Endothelial cell of umbilical vein (primary cell): ENCODE results near the gene OAS3. TPM values are rescaled to one million over a fixed set of nuclear protein-coding genes. Genes with fewer than 3 reads are reported as not detected.

Source experiments
- BruUV-seq: library from RNA; stranded (reverse); fragments of 400-500 nt; replicated peaks from 2 replicates; lab custom pipeline; 2021; lab: Mats Ljungman, UMichigan
- CTCF ChIA-PET: fragments of 300-600, 350-600 bp; sonication (Branson Sonifier 250); formaldehyde crosslinking; loops from one replicate; lab custom pipeline; 2021; ENCODE audit warnings: antibody characterized with exemption, inconsistent platforms; lab: Charles Lee
- POLR2A ChIA-PET: fragments of 300-600, 350-600 bp; sonication (Branson Sonifier 250); formaldehyde crosslinking; loops from one replicate; lab custom pipeline; 2021; ENCODE audit warnings: antibody characterized with exemption, inconsistent platforms; lab: Charles Lee
- DNase-seq: peaks from one replicate; pipeline ENCODE4 v3.0.0-alpha.2; 2011; ENCODE audit warnings: low read depth, low spot score
- FAIRE-seq: peaks from 2 replicates; lab custom pipeline; 2011; peaks lifted over from hg19 to GRCh38; lab: Jason Lieb, UNC
- H2AFZ ChIP-seq: 2 replicates; pipeline ENCODE4 v1.6.0; 2012; ENCODE audit warnings: low read depth, low read length, control low read depth, inconsistent platforms
- H3K27ac ChIP-seq: 2 replicates; pipeline ENCODE4 v1.5.1; 2011; ENCODE audit warnings: low read depth, mild to moderate bottlenecking, control low read depth, low read length, moderate library complexity; ENCODE audit not compliant: insufficient read depth
- H3K27me3 ChIP-seq, 2 experiments: 2 replicates each; pipeline versions ENCODE4 v1.6.0 to v1.6.1; 2011; ENCODE audit warnings: low read length in 2 of 2, mixed read lengths in 1 of 2; ENCODE audit not compliant: control insufficient read depth in 2 of 2, insufficient read depth in 2 of 2
- H3K36me3 ChIP-seq, 2 experiments: 2 replicates in 1 of 2; 3 replicates in 1 of 2; pipeline ENCODE4 v1.5.1; 2011; ENCODE audit warnings: low read length in 2 of 2, mild to moderate bottlenecking in 1 of 2, moderate library complexity in 1 of 2; ENCODE audit not compliant: control insufficient read depth in 2 of 2, insufficient read depth in 2 of 2; ENCODE audit errors: extremely low read depth in 1 of 2
- H3K4me1 ChIP-seq: 3 replicates; pipeline ENCODE4 v1.5.1; 2011; ENCODE audit warnings: mild to moderate bottlenecking, low read length; ENCODE audit not compliant: control insufficient read depth, insufficient read depth; ENCODE audit errors: extremely low read depth
- H3K4me2 ChIP-seq: 2 replicates; pipeline ENCODE4 v1.6.1; 2011; ENCODE audit warnings: low read length, control low read depth, mixed read lengths; ENCODE audit not compliant: insufficient read depth
- H3K4me3 ChIP-seq, 3 experiments: fragments of 200-600 bp in 1 of 3; sonication (generic), shearing (Covaris generic) in 1 of 3; replicated peaks in 1 of 3; 2 replicates each; pipeline ENCODE4 v1.5.1; 2011 to 2016; ENCODE audit warnings: control low read depth in 3 of 3, low read length in 3 of 3, mild to moderate bottlenecking in 2 of 3, inconsistent platforms in 1 of 3, low read depth in 1 of 3, moderate library complexity in 1 of 3; ENCODE audit not compliant: insufficient read depth in 1 of 3
- H3K79me2 ChIP-seq: 2 replicates; pipeline ENCODE4 v1.6.0; 2012; ENCODE audit warnings: low read length, inconsistent platforms; ENCODE audit not compliant: control insufficient read depth, insufficient read depth
- H3K9ac ChIP-seq: replicated peaks from 2 replicates; pipeline ENCODE3; 2011; ENCODE audit warnings: low read length, control low read depth; ENCODE audit not compliant: insufficient read depth; ENCODE audit errors: extremely low read depth
- H3K9me1 ChIP-seq: replicated peaks from 3 replicates; pipeline ENCODE4 v1.6.0; 2011; ENCODE audit warnings: mild to moderate bottlenecking, low read length; ENCODE audit not compliant: control insufficient read depth, insufficient read depth; ENCODE audit errors: extremely low read depth
- H3K9me3 ChIP-seq: replicated peaks from 2 replicates; pipeline ENCODE4 v1.5.1; 2012; ENCODE audit warnings: low read length, inconsistent platforms; ENCODE audit not compliant: control insufficient read depth, insufficient read depth
- H4K20me1 ChIP-seq: replicated peaks from 2 replicates; pipeline ENCODE3; 2011; ENCODE audit warnings: mild to moderate bottlenecking, low read length; ENCODE audit not compliant: control insufficient read depth, insufficient read depth; ENCODE audit errors: extremely low read depth
- CTCF ChIP-seq, 2 donors: IDR thresholded peaks; 1 replicate in 1 of 2; 2 replicates in 1 of 2; pipeline ENCODE4 v1.5.1; 2011; ENCODE audit warnings: low read length in 2 of 2, mild to moderate bottlenecking in 2 of 2, moderate library complexity in 2 of 2, control low read depth in 1 of 2, inconsistent platforms in 1 of 2, low read depth in 1 of 2; ENCODE audit not compliant: insufficient read depth in 1 of 2; ENCODE audit errors: extremely low read depth in 1 of 2
- EZH2 ChIP-seq: IDR thresholded peaks from 2 replicates; pipeline ENCODE4 v1.6.1; 2012; ENCODE audit warnings: borderline replicate concordance, low read depth, mild to moderate bottlenecking, moderate library complexity, low read length, inconsistent platforms; ENCODE audit not compliant: severe bottlenecking
- FOS ChIP-seq: IDR thresholded peaks from 2 replicates; pipeline ENCODE4 v1.6.1; 2011; ENCODE audit warnings: mild to moderate bottlenecking, low read length, moderate library complexity, borderline replicate concordance; ENCODE audit not compliant: insufficient read depth
- GATA2 ChIP-seq: IDR thresholded peaks from 2 replicates; pipeline ENCODE4 v1.7.0; 2011; ENCODE audit warnings: low read depth, mild to moderate bottlenecking, moderate library complexity, mixed read lengths, low read length; ENCODE audit not compliant: insufficient read length, insufficient read depth
- JUN ChIP-seq: IDR thresholded peaks from 2 replicates; pipeline ENCODE4 v1.6.1; 2011; ENCODE audit warnings: borderline replicate concordance, low read depth; ENCODE audit not compliant: insufficient read length, insufficient read depth
- MYC ChIP-seq: IDR thresholded peaks from one replicate; pipeline ENCODE4 v1.6.1; 2011; ENCODE audit warnings: mild to moderate bottlenecking, low read depth, low read length
- POLR2A ChIP-seq: IDR thresholded peaks from 2 replicates; pipeline ENCODE4 v1.6.1; 2012; ENCODE audit warnings: low read depth, mild to moderate bottlenecking, control low read depth, low read length
- POLR2AphosphoS5 ChIP-seq: IDR thresholded peaks from 2 replicates; pipeline ENCODE4 v1.6.1; 2012; ENCODE audit warnings: low read depth, mild to moderate bottlenecking, control low read depth, low read length, moderate library complexity; ENCODE audit not compliant: insufficient read depth
- dilution Hi-C: fragments of 300-500 bp; cut with MboI; formaldehyde crosslinking; loops from one replicate; pipeline ENCODE4 v1.15.0; 2019; ENCODE audit warnings: low sequenced_read_pairs; ENCODE audit not compliant: extremely low pct_ligation_motif_present
- intact Hi-C: fragments of 100-400 bp; cut with micrococcal nuclease; formaldehyde crosslinking; loops from one replicate; pipeline ENCODE4 v1.10.0; 2022
- polyA plus RNA-seq, 4 experiments: library from polyadenylated mRNA; depleted of rRNA in 3 of 4; stranded (reverse) in 3 of 4; unstranded in 1 of 4; fragments of >200 nt; gene quantifications; 2 replicates each; pipeline versions ENCODE4 v1.2.1 to v1.2.3, GENCODE V29; 2011 to 2012; ENCODE audit warnings: missing spikeins in 1 of 4
- total RNA-seq: library from RNA; stranded (reverse); gene quantifications from 2 replicates; pipeline ENCODE4 v1.2.3, GENCODE V29; 2021
- TF ChIP-seq, protein P1 (sequence below): IDR thresholded peaks from 2 replicates; pipeline ENCODE4 v1.6.1; 2011; ENCODE audit not compliant: insufficient read depth, insufficient read length

Gene OAS3
- total and polyA plus RNA-seq, 2 donors (not counting 3 experiments of a cell fraction or from before 2014, with no cell fraction given): 13.1 to 19.8 TPM

DNA sequence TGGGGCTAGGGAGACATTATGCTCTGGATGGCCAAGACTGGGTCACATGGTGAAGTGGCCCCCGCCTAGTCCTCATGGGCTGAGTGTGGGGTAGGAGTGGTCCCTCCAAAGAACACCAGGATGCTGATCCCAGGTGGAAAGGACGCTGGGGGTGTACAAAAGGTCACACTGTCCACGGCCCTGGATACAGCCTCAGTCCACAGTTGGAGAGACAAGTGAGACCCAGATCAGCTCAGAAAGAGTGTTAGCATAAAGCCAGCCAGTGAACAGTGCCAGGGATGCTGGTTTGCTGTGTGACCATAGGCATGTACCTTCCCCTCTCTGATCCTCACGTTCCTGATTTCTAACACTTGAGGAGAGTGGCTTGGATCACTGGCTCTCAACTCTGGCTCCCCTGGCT, 26.6 kb downstream of the OAS3 start:
- CTCF ChIA-PET: no interaction called here
- no peak overlapping the region for H3K4me3 ChIP-seq
- no TSS peak for BruUV-seq

More for the DNA sequence above, 26.6 kb downstream of the OAS3 start:
- FAIRE-seq (no peak), DNase-seq (no peak)
- Histone ChIP-seq H3K9me3 (no peaks in the 10 kb centered on the region), H3K9me1 (no peaks in the 10 kb centered on the region), H3K79me2 (no peaks in the 10 kb centered on the region), H3K27me3 (no peaks in the 10 kb centered on the region), H3K36me3 (no peaks in the 10 kb centered on the region), H3K27ac (no peak overlapping the region), H2AFZ (no peak overlapping the region), H3K4me2 (no peak overlapping the region), H3K9ac (no peak overlapping the region), H3K4me1 (no peaks in the 10 kb centered on the region), H4K20me1 (no peaks in the 10 kb centered on the region)
- dilution Hi-C loops: no loop called here
- POLR2A ChIA-PET: no interaction called here
- intact Hi-C loops: no loop called here
- TF ChIP-seq JUN: no peak
- no peak for TF ChIP-seq MYC
- no peak for TF ChIP-seq POLR2AphosphoS5
- no peak for TF ChIP-seq CTCF (IDR thresholded peaks at IDR 0.05; ENCODE audit: extremely low read depth in 1 of 2, insufficient read depth in 1 of 2, low read depth in 1 of 2, low read length in 2 of 2)
- TF ChIP-seq, protein P1, sequence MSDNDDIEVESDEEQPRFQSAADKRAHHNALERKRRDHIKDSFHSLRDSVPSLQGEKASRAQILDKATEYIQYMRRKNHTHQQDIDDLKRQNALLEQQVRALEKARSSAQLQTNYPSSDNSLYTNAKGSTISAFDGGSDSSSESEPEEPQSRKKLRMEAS: no peak
- no peak for TF ChIP-seq POLR2A
- TF ChIP-seq FOS: no peak
- no peak for TF ChIP-seq GATA2
- TF ChIP-seq EZH2: no peak
